NCI-H1105 treated with DMSO at 0.1 percent for 48 hours (cell line): ENCODE data around the gene COPS2.
A peak's percentile ranks its signal among the peaks of the same experiment; 100 is the strongest.
"Not testable (repeated sequence)": the region's sequence is repeated elsewhere in the genome, so short reads cannot be mapped to it uniquely, and the experiment has no call there.

Experiments
- DNase-seq: peaks from one replicate; lab custom pipeline; 2025; lab: John Stamatoyannopoulos, UW

COPS2 gene

DNA sequence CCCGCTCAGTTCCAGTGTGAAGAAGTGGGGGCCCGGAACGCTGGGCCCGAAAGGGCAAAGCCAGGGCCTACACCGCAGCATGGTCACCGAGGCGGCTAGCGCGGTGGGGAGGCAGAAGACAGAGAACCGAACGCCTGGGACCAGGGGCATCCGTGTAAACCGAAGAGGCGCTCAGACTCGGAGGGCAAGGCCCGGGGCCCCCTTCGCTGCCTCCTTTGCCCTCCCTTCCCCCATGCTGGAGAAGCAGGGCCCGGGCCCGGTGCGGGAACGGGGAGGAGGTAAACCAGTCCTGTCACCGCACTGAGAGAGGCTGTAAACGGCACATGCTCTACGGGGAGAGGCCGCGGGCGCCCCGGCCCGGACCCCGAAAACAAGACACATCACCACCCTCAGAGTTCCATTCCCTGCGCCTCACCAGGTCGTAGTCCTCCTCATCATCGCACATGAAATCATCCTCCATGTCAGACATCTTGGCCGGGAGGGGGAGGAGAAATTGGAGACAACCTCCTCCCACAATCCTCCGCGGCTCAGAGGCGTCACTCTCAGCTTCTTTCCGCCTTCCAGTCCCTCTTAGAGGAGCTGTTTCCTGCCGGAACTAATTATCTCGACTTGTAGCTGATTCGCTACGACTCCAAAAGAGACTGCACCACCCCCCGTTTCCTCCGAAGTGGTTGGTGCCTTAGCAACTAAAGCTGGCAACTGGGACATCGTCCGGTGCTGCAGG, at the start of gene COPS2:
COPS2 (minus strand) TSS at position 490 of the 724 bp plus-strand sequence; CDS start at position 469, 21 bp downstream.
- peak; percentile 91 for DNase-seq

DNA sequence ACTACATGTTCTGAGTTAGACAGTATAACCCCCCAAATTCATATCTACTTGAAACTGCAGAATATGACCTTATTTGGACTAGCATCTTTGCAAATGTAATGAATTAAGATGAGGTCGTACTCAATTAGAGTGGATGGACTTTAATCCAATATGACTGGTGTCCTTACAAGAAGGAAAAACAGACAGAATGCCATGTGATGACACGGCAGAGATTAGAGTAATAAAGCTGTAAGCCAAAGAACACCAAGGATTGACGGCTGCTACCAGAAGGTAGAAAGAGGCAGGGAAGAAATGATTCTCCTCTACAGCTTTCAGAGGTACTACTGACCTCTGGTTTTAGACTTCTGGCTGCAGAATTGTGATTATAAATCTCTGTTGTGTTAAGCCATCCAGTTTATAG, 44.9 kb upstream of the COPS2 start:
- DNase-seq = no peak

DNA sequence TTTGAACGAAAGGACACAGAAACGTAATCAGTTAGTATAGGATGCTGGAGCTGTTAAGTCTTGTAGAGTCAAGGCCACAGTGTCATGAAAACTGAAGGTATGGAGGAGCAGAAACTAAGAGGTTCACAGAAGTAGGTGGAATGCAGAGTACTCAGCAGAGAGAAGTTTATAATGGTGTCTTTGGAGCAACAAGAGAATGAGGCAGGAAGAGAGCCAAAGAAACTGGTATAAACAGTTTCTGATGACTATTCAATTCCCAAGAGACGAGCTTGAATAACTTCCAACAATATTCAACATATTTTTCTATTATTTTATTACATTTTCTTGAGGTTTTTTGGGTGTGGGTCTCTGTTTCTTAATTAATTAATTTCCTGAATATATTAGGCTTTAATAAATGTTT, 44.3 kb upstream of the COPS2 start:
- no peak for DNase-seq

DNA sequence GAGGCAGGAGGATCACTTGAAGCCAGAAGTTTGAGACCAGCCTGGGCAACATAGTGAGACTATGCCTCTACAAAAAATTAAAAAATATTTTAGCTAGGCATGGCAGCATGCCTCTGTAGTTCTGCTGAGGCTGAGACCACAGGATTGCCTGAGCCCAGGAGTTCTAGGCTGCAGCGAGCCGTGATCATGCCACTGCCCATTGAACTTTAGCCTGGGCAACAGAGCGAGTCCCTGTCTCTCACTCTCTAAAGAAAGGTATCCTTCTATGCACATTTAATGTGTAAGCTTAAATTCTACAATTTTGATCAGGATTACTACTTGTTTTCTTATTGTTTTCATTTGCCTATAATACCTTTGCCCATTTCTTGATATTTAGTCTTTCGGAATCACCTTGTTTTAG, 41.5 kb upstream of the COPS2 start:
- no peak for DNase-seq

DNA sequence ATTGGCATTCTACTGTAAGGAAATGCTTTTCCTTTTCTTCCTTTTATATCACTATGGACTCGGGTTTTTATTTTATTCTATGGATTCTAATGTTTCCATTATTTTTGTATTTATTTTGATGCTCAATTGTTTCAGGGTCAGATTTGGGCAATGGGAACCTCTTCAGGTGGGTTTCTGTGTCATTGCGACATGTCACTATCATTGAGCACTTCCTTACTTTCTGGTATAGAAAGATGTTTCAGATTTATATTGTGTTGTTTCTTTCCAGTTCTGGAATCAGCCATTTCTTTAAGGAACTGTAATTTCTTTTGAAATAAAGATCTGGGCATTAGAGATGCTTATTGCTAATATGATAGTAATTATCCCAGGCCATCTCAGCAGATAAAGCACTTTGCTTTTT, 36.5 kb upstream of the COPS2 start:
- DNase-seq = no peak

DNA sequence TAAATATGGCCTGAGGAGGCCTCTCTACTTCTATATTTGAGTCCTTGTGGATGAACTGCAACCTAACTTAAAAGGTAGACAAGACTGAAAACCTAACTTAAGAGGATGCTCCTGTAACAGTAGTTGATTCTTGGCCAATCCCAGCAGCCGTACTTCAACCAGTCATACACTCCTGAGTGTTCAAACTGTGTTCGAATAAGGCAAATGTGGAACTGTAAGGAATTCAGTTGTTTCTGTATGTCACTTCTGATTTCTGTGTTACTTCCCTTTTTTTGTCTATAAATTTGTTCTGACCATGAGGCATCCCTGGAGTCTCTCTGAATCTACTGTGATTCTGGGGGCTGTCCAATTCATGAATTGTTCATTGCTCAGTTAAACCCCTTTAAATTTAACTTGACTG, 35.2 kb upstream of the COPS2 start:
- no peak for DNase-seq

DNA sequence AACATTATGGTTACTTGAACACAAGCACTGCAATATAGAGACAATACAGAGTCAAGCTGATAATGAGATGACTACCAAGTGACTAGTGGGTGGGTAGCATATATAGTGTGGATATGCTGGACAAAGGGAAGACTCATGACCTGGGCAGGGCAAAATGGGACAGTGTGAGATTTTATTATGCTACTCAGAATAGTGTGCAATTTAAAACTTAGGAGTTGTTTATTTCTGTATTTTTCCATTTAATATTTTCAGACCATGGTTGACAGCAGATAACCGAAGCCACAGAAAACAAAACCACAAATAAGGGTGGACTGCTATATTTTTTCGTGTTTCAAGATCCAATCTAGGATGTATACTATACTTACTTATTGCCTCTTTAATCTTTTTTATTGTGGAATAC, 34.2 kb upstream of the COPS2 start:
- DNase-seq = no peak

DNA sequence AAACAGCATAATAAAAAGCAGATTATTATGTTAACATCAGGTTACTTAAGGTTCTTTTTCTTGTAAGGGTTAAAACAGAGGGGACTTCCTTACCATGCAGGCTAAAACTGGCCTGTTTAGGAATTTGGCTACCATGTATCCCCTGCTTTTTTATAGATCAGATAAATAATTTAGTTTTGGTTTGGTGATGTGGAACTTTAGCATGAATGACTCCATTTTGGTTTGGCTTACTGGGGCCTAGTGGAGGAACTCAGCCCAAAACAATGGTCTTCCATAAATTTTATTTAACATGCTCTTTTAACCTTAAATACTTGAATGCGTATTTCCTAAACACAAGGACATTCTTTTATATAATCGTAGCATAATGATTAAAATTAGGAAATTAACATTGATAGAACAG, 33.5 kb upstream of the COPS2 start:
- no peak for DNase-seq

DNA sequence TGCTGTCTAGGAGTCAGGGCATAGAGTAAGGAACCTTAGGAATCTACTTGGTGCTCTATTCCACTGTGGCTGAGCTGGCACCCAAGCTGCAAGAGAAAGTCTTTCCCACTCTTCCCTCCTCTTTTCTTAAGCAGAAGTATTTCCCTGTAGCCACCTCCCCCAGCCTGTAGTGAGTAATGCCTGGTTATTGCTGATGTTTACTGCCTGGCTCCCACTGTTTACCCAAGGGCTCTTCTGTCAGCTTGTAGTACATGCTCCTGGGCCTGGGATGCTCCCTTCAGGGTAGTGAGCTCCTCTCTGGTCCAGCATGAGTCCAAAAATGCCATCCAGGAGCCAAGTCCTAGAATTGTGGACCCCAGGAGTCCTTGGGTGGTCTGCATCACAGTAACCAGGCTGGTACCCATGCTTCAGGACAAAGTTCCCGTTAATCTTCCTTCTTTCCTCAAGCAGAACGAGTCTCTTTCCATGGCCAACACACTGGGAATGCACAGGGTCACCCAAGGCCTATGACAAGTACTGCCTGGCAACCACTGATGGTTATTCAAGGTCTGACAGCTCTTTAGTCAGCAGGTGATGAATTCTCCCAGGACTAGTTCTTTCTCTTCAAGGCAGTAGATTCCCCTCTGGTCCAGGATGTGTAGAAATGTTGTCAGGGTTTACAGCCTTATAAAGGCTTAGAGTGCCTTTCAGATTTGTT, 32.3 kb upstream of the COPS2 start:
- DNase-seq = no peak

DNA sequence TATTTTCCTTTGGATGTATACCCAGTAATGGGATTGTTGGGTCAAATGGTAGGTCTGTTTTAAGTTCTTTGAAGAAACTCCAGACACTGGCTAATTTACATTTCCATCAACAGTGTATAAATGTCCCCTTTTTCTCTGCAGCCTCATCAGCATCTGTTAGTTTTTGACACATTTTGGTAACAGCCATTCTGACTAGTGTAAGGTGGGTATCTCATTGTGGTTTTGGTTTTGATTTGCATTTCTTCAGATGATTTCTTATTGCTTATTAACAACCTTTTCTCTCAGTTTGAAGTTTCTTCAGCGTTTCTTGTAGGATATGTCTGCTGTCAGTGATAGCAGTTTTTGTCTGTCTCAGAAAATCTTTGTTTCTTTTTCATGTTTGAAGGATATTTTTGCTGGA, 30.1 kb upstream of the COPS2 start:
- DNase-seq = no peak

DNA sequence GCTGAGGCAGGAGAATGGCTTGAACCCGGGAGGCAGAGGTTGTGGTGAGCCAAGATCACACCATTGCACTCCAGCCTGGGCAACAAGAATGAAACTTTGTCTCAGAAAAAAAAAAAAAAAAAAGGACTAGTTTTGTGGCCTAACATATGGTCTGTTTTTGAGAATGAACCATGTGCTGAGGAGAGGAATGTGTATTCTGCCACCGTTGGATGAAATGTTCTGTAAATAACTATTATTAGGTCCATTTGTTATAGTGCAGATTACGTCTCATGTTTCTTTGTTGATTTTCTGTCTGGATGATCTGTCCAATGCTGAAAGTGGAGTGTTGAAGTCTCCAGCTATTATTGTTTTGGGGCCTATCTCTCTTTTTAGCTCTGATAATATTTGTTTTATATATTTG, 28.3 kb upstream of the COPS2 start:
- DNase-seq = not testable (repeated sequence)

DNA sequence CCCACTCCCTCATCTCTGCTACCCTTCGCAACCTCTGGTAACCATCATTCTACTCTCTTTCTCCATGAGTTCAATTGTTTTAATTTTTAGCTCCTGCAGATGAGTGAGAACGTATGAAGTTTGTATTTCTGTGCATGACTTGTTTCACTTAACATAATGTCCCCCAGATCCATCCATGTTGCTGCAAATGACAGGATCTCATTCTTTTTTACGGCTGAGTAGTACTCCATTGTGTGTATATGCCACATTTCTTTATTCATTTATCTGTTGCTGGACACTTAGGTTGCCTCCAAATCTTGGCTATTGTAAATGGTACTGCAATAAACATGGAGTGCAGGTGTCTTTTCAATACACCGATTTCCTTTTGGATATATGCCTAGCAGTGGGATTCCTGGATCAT, 26.7 kb upstream of the COPS2 start:
- no peak for DNase-seq

DNA sequence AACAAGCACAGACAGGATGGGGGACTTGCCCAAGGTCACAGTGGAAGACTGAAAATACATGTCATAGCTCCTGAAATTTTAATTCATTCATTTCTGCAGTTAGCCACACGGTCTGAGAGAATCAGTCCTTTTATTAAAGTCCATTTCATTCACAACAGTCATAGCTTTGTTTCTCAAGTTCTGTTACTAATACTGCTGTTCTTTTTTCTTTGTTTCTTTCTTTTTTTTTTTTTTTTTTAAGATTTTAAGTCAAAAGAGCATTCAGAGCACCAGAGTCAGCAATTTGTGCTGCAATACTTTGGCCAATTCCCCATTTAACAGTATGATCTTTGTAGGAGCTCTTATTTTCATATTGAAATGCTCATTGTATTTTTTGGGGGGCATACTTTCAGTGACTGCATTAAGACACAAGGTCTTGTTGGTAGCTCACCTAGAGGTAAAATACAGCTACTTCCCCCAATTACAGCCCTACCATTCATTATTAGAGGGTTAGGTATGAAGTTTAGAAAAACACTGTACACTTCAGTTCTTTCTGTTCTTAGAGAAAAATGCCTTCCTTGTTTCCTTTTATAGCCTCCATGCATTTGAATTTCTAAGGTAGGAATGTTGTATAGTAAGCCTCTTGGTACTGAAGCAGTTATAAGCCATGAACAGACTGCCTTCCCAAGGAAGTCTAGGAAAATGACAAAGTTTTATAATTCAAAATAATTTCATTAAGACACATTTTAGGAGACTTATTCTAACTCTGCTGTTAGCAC, 24.2 kb upstream of the COPS2 start:
- DNase-seq = no peak

DNA sequence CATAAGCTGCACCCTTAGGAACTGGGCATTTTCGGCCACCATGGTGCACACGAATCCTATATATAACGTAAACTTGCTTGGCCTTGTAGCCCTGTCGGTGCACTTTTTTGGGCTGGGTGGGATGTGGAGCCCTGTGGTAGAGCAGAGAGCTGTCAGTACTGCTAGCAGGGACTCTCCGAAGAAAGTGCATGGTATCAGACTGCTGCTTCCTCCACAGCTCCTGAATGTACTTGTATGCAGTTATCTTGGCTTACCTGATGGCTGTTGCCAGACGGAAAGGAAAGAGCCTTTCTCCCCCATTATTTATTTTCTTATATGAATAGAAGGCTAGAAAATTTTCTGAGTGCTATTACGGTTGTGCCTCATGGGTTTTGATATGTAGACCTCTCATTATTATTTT, 23.1 kb upstream of the COPS2 start:
- no peak for DNase-seq

DNA sequence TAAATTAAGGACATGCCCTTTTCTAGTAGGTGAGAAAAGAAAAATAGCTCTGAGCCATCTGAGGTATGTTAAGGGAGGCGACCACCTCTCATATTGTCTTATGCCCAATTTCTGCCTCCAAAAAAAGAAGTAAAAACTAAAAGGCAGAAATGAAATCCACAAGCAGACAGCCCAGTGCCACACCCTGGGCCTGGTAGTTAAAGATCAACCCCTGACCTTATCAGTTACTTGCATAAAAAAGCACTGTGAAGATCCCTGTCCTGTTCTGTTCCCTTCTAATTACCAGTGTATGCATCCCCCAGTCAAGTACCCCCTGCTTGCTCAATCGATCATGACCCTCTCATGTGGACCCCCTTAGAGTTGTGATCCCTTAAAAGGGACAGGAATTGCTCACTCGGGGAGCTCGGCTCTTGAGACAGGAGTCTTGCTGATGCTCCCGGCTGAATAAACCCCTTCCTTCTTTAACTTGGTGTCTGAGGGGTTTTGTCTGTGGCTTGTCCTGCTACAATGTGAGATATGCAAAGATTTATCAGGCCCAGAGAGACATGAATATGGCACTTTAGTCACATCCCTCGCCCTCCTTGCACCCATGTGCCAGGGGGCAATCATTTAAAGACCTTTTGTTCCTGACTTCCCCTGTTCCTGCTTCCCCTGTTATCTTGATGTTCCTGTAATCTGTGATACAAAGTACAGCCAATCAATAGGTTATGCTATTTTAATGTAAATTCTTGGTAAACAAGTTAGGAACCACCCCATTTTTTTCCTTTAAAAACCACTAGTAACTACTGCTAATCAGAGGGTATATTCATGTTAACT, 20.4 kb upstream of the COPS2 start:
- not testable (repeated sequence) for DNase-seq

DNA sequence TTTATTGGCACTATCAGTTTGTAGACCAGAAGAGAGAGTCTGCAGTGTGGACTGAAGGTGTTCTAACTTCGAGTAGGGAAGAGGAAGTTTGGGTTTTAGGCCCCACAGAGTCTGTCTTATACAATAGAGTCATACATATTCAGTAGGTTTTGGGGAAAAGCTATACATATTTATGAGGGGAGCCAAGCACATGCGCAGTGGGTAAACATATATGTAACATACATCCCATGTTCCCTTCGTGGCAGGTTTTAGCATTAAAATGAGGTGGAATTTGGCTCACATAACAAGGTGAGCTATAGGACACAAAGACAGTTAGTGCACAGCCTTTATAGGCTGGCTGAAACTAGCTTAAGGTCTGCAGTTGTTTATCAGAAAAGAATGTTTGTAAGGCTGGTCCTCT, 19.5 kb upstream of the COPS2 start:
- no peak for DNase-seq

DNA sequence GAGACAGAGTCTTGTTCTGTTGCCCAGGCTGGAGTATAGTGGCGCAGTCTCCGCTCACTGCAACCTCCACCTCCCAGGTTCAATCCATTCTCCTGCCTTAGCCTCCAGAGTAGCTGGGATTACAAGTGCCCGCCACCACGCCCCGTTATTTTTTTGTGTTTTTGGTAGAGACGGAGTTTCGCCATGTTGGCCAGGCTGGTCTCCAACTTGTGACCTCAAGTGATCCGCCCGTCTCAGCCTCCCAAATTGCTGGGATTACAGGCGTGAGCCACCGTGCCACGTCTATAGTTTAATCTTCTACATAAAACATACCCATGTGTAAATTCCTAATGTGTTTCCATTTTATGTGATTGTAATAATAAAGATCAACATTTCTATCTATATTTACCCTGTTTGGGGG, 16.4 kb upstream of the COPS2 start:
- DNase-seq = no peak

DNA sequence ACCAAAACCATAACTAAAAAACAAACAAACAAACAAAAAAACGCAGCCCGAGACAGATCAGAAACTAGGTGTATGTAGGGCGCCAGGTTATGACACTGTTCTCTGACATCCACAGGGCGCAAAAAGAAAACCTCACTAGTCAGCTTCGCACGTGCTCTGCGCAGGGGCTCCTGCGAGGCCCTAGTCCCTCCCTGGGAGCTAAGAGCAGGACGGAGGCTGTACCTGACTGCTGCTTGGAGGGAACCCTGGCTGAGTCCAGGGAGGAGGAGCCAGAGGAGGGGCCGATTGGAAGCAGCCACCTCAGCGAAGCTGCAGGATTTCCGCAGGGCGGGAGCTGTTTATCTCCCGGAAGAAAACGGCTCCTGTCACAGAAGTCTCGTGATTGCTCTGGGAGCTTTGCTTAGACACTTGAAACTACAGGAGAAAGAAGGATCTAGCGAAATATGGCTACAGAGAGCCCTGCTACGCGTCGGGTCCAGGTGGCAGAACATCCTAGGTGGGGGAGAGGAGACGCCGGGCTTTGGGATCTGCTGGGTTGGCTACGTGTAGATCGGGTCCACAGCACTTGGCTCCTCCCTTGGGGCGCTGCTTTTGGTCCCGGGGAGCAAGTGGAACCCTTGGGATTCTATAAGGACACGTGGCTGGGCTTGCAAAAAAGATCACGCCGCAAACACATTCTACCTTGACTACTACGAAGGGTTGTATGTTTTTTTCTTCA, 14.6 kb upstream of the COPS2 start, which contains the start of gene GALK2:
GALK2 (plus strand) TSS at position 368 of the 718 bp plus-strand sequence; CDS start at position 444, 76 bp downstream.
- DNase-seq = peak; percentile 77

DNA sequence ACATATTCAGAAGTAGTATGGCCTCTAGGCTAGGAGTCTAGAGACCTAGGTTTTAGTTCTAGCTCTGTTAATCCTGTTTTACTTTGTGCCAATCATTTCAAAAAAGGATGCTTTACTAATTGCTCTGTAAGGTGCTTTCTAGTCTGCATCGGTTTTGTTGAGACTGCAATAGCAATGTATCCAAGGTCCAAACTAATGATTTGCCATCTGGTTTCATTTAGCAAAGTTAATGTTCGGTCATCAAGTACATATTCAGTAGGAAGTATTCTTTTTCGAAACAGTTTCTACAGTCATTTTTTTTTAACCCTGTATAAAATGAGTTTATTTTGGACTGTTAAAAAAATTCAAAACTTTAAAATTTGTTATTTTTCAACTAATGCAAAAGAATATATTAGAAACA, 12.6 kb upstream of the COPS2 start:
- DNase-seq = no peak

DNA sequence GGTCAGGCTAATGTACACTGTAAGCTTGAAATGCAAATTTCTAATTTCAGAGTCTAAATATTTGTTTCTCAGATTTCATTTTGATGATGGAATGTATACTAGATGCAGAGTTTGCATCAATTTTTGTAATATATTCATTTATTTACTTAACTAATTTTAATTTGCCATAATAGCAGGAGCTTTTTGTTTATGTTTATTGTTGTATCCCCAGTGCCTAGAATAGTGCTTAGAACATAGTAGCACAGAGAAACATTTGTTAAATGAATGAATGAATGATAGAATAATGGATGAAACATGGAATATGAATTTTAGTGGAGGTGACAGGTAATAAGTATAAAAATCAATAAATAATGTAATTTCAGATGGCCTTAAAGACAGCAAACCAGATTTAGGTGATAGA, 9.5 kb upstream of the COPS2 start:
- DNase-seq = no peak

DNA sequence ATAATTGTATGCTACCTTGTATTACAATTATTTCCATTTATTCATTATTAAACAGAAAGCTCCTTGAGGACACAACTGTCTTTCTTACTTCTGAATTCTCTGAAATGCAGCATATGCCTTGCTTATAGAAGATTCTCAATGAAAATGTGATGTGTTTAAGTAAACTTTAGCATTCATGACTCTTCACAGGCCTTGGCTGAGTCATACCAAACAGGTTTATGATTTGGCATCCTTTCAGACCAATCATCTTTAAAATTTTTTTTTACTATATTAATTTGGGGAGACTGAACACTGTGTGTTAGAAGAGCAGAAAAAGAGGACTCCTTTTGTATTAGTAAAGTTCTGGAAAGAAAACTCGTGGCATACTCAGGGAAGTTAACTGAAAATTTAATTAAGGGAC, 8.3 kb upstream of the COPS2 start:
- DNase-seq = no peak
